ENCODE results near the gene MTCP1. TPM values are rescaled to one million over a fixed set of nuclear protein-coding genes. Genes with fewer than 3 reads are reported as not detected.

MTCP1 gene
- total and polyA plus RNA-seq, 2 of the 8 experiments (the other 6 are each of a cell fraction or from before 2014, with no cell fraction given): 1.2 to 12.3 TPM

- H2AFZ ChIP-seq (ENCODE audit: low read length): 0 out of 2 replicates have a peak overlapping the region, but pooled peaks have one; percentile 32
- no peak overlapping the region for H3K4ac ChIP-seq (replicated peaks; ENCODE audit: insufficient read length, low read depth, low read length)
- TF ChIP-seq RNF2 (IDR thresholded peaks at IDR 0.05; ENCODE audit: borderline replicate concordance, low read depth, low read length, missing control alignments, poor library complexity, severe bottlenecking) (no peak), POLR2AphosphoS5 (IDR thresholded peaks at IDR 0.05; ENCODE audit: low read depth, low read length) (no peak), CHD1 (IDR thresholded peaks at IDR 0.05; ENCODE audit: low read depth, low read length) (no peak), EP300 (IDR thresholded peaks at IDR 0.05; ENCODE audit: borderline replicate concordance in 1 of 2, low read depth in 2 of 2, low read length in 2 of 2) (no peak), SIRT6 (IDR thresholded peaks at IDR 0.05; ENCODE audit: low read length) (no peak), BCL11A (IDR thresholded peaks at IDR 0.05; ENCODE audit: low read depth in 2 of 2, low read length in 2 of 2) (no peak), SIX5 (IDR thresholded peaks at IDR 0.05; ENCODE audit: low read depth, low read length) (no peak), EZH2 (IDR thresholded peaks at IDR 0.05; ENCODE audit: low read depth, low read length, severe bottlenecking) (no peak), SRF (IDR thresholded peaks at IDR 0.05; ENCODE audit: low read depth, low read length) (no peak), CHD2 (IDR thresholded peaks at IDR 0.05; ENCODE audit: low read length) (no peak), ZNF274 (IDR thresholded peaks at IDR 0.05; ENCODE audit: borderline replicate concordance, extremely low read depth, low read length) (no peak), MAFK (IDR thresholded peaks at IDR 0.05; ENCODE audit: low read depth, low read length) (no peak), TCF12 (IDR thresholded peaks at IDR 0.05; ENCODE audit: low read depth, low read length) (no peak), CEBPB (IDR thresholded peaks at IDR 0.05; ENCODE audit: low read depth, low read length) (no peak), ASH2L (IDR thresholded peaks at IDR 0.05; ENCODE audit: low read length) (no peak)
Measured at GRCh38 chrX:155070038-155070437, 898 bp downstream of the MTCP1 start.

More at GRCh38 chrX:155070038-155070437, 898 bp downstream of the MTCP1 start:
- Histone ChIP-seq H2BK5ac (ENCODE audit: low read depth, low read length) (no peak overlapping the region), H3K79me1 (ENCODE audit: low read depth, low read length) (no peaks in the 10 kb centered on the region), H3K56ac (replicated peaks; ENCODE audit: insufficient read length, low read depth, low read length) (no peak overlapping the region), H3K79me2 (ENCODE audit: control insufficient read depth in 1 of 2, insufficient read depth in 2 of 2, low read length in 2 of 2) (peaks cover 0 to 20% of the 10 kb centered on the region in 2 experiments; a peak in 2 of 4 replicates), H3K9me3 (ENCODE audit: insufficient read depth in 2 of 2, low read depth in 1 of 2, low read length in 1 of 2) (no peaks in the 10 kb centered on the region), H3K36me3 (ENCODE audit: control insufficient read depth in 2 of 4, insufficient read depth in 4 of 4, low read length in 3 of 4) (peaks cover 0 to 8% (median 1%) of the 10 kb centered on the region in 4 experiments; a peak in 4 of 8 replicates), H3K27ac (ENCODE audit: low read depth, low read length) (no peak overlapping the region), H3K27me3 (replicated peaks in 1 of 4; ENCODE audit: control insufficient read depth in 3 of 4, extremely low read depth in 1 of 4, insufficient read depth in 3 of 4, low read length in 3 of 4) (no peaks in the 10 kb centered on the region), H2BK15ac (ENCODE audit: low read length) (no peak overlapping the region), H3K18ac (ENCODE audit: extremely low read depth, low read length) (no peak overlapping the region; the same call in 1 of the 2 replicates), H3K4me1 (replicated peaks in 1 of 4; ENCODE audit: control insufficient read depth in 3 of 4, insufficient read depth in 4 of 4, low read length in 3 of 4) (no peaks in the 10 kb centered on the region), H2BK12ac (ENCODE audit: low read depth, low read length) (no peak overlapping the region), H2BK120ac (replicated peaks; ENCODE audit: low read depth, low read length) (no peak overlapping the region), H2AK5ac (ENCODE audit: low read depth, low read length) (no peak overlapping the region), H4K91ac (replicated peaks; ENCODE audit: insufficient read length, low read length) (no peak overlapping the region), H3K4me2 (ENCODE audit: insufficient read depth in 1 of 2, low read depth in 2 of 2, low read length in 2 of 2) (peak overlapping the region; percentile 84 to 91), H4K8ac (ENCODE audit: extremely low read depth, insufficient read depth, low read length) (no peak overlapping the region), H3K23me2 (ENCODE audit: low read depth, low read length) (0 out of 2 replicates have a peak, but pooled peaks cover 2% of the 10 kb centered on the region), H4K5ac (ENCODE audit: insufficient read length, low read depth, low read length) (no peak overlapping the region), H3K14ac (ENCODE audit: insufficient read length) (no peak overlapping the region), H2BK20ac (ENCODE audit: low read length) (no peak overlapping the region), H3K4me3 (ENCODE audit: extremely low read depth in 1 of 4, insufficient read depth in 2 of 4, low read depth in 3 of 4, low read length in 4 of 4) (peak overlapping the region; percentile 57 to 95 (median 63)), H3K9ac (replicated peaks in 1 of 4; ENCODE audit: extremely low read depth in 1 of 4, low read depth in 3 of 4, low read length in 3 of 4) (peak overlapping the region in 2 of 4 experiments; percentile 49 to 75; a peak in 3 of 7 replicates), H4K20me1 (replicated peaks in 1 of 2; ENCODE audit: control insufficient read depth in 1 of 2, insufficient read depth in 2 of 2, low read length in 2 of 2) (no peaks in the 10 kb centered on the region), H3K23ac (ENCODE audit: insufficient read length) (no peak overlapping the region)
- FAIRE-seq (no peak), DNase-seq (ENCODE audit: low read depth in 1 of 2, low spot score in 2 of 2) (no peak)
- ChIA-PET POLR2A (ENCODE audit: partially characterized antibody) (no interaction called here), CTCF (ENCODE audit: partially characterized antibody) (no interaction called here)
- 5% methylated on average over 12 of the region's 12 CpGs; no CpG with 5 or more reads in 1 of the 2 experiments for WGBS, 2 experiments (ENCODE audit: extremely low coverage in 1 of 2, insufficient coverage in 1 of 2, insufficient read length in 1 of 2, insufficient replicate concordance in 2 of 2, low coverage in 1 of 2, low lambda C conversion rate in 2 of 2, missing lambda C conversion rate in 1 of 2)
